Chondrocyte (in vitro differentiated cells): ENCODE results near the gene ALPK3. TPM values are rescaled to one million over a fixed set of nuclear protein-coding genes. Genes with fewer than 3 reads are reported as not detected.
"Not testable (repeated sequence)": the region's sequence is repeated elsewhere in the genome, so short reads cannot be mapped to it uniquely, and the experiment has no call there.

ENCODE experiments used
- DNase-seq: peaks from one replicate; pipeline ENCODE4 v3.0.0; 2021; ENCODE audit warnings: mixed read lengths, low spot score
- H3K27ac Mint-ChIP-seq: one replicate; pipeline ENCODE4 v1.8.0; 2021; ENCODE audit warnings: mild to moderate bottlenecking, moderate library complexity, mixed read lengths; ENCODE audit not compliant: unreplicated experiment
- H3K27me3 Mint-ChIP-seq: 2 replicates; pipeline ENCODE4 v1.8.0; 2021; ENCODE audit warnings: low read depth, mixed read lengths
- H3K36me3 Mint-ChIP-seq: 2 replicates; pipeline ENCODE4 v1.8.0; 2021; ENCODE audit warnings: low read depth, mixed read lengths
- H3K4me1 Mint-ChIP-seq: 2 replicates; pipeline ENCODE4 v1.8.0; 2021; ENCODE audit warnings: low read depth, mild to moderate bottlenecking, mixed read lengths
- H3K4me3 Mint-ChIP-seq: one replicate; pipeline ENCODE4 v1.8.0; 2021; ENCODE audit warnings: mild to moderate bottlenecking, moderate library complexity, mixed read lengths; ENCODE audit not compliant: unreplicated experiment
- H3K9me3 Mint-ChIP-seq: 2 replicates; pipeline ENCODE4 v1.8.0; 2021; ENCODE audit warnings: low read depth, mixed read lengths
- CTCF ChIP-seq: fragments of 200-600 bp; sonication (generic); IDR thresholded peaks from 2 replicates; pipeline ENCODE4 v1.5.0; 2021; ENCODE audit warnings: antibody characterized with exemption, mild to moderate bottlenecking, moderate library complexity
- total RNA-seq: library from RNA; stranded (reverse); gene quantifications from 3 replicates; pipeline ENCODE4 v1.2.1, GENCODE V29; 2021

ALPK3 gene
- total RNA-seq, 1 donor from 2014 or later: 6.4 TPM

- Mint-ChIP-seq H3K9me3 (peaks cover 15% of the 10 kb centered on the region), H3K4me3 (no peak overlapping the region), H3K36me3 (peaks cover 7% of the 10 kb centered on the region), H3K27ac (peak overlapping the region; percentile 53), H3K27me3 (no peaks in the 10 kb centered on the region), H3K4me1 (peaks cover 26% of the 10 kb centered on the region)
- TF ChIP-seq CTCF: no peak
- DNase-seq: no peak
Measured at GRCh38 chr15:84844964-84845363, 27.8 kb downstream of the ALPK3 start.

GRCh38 chr15:84845631-84846030 is 28.5 kb downstream of the ALPK3 start:
- Mint-ChIP-seq H3K4me1 (peaks cover 21% of the 10 kb centered on the region), H3K9me3 (peaks cover 15% of the 10 kb centered on the region)
- H3K27ac Mint-ChIP-seq, H3K4me3 Mint-ChIP-seq, DNase-seq, H3K36me3 Mint-ChIP-seq, H3K27me3 Mint-ChIP-seq: not testable (repeated sequence)
- peak; percentile 85 for TF ChIP-seq CTCF

- no peak for DNase-seq
- Mint-ChIP-seq H3K4me3 (no peak overlapping the region), H3K4me1 (peaks cover 14% of the 10 kb centered on the region), H3K36me3 (peaks cover 7% of the 10 kb centered on the region), H3K27ac (no peak overlapping the region), H3K9me3 (peaks cover 15% of the 10 kb centered on the region), H3K27me3 (no peaks in the 10 kb centered on the region)
- TF ChIP-seq CTCF: no peak
Measured at GRCh38 chr15:84846269-84846668, 29.1 kb downstream of the ALPK3 start.

- no peaks in the 10 kb centered on the region for H3K27me3 Mint-ChIP-seq
- peaks cover 9% of the 10 kb centered on the region for H3K4me1 Mint-ChIP-seq
- peaks cover 7% of the 10 kb centered on the region for H3K36me3 Mint-ChIP-seq
- H3K27ac Mint-ChIP-seq: no peak overlapping the region
- DNase-seq: no peak
- H3K9me3 Mint-ChIP-seq: peaks cover 15% of the 10 kb centered on the region
- no peak overlapping the region for H3K4me3 Mint-ChIP-seq
- no peak for TF ChIP-seq CTCF
Measured at GRCh38 chr15:84847382-84847781, 30.2 kb downstream of the ALPK3 start.

- no peaks in the 10 kb centered on the region for H3K4me1 Mint-ChIP-seq
- no peak for TF ChIP-seq CTCF
- H3K36me3 Mint-ChIP-seq: peaks cover 11% of the 10 kb centered on the region
- no peak for DNase-seq
- no peak overlapping the region for H3K4me3 Mint-ChIP-seq
- H3K27me3 Mint-ChIP-seq: no peaks in the 10 kb centered on the region
- H3K27ac Mint-ChIP-seq: no peak overlapping the region
- peaks cover 6% of the 10 kb centered on the region for H3K9me3 Mint-ChIP-seq
Measured at GRCh38 chr15:84852212-84852611, 35.1 kb downstream of the ALPK3 start.
